Prostate gland (tissue), 2 donors: ENCODE data around the gene LRRC10B.

Source experiments
- CTCF ChIP-seq, 4 experiments: fragments of 200-600 bp in 2 of 4; fragments of 450-650 bp in 2 of 4; sonication (generic) in 2 of 4; IDR thresholded peaks; 1 replicate in 3 of 4; 2 replicates in 1 of 4; pipeline ENCODE4 v1.5.1; 2016 to 2019; ENCODE audit warnings: antibody characterized with exemption in 4 of 4, mild to moderate bottlenecking in 2 of 4, moderate library complexity in 2 of 4
- POLR2A ChIP-seq: fragments of 450-650 bp; IDR thresholded peaks from one replicate; pipeline ENCODE4 v1.6.1; 2016; ENCODE audit warnings: antibody characterized with exemption, mild to moderate bottlenecking
- POLR2AphosphoS5 ChIP-seq: sonication (generic); formaldehyde crosslinking; IDR thresholded peaks from one replicate; pipeline ENCODE4 v1.6.1; 2017; ENCODE audit warnings: antibody characterized with exemption

- TF ChIP-seq CTCF (IDR thresholded peaks at IDR 0.05) (no peak), POLR2A (no peak), POLR2AphosphoS5 (no peak)
These were observed 2.8 kb downstream of the LRRC10B start for GRCh38 chr11:61511383-61511782.
